Urinary bladder (tissue), 4 donors: Measurements from ENCODE around the gene SELENOO. TPM values are rescaled to one million over a fixed set of nuclear protein-coding genes. Genes with fewer than 3 reads are reported as not detected.

Source experiments
- DNase-seq: peaks from one replicate; pipeline ENCODE4 v3.0.0-alpha.2; 2015; ENCODE audit errors: extremely low spot score
- H3K27ac ChIP-seq: one replicate; pipeline ENCODE4 v1.5.1; 2013; ENCODE audit warnings: low read depth, mild to moderate bottlenecking, moderate library complexity
- H3K36me3 ChIP-seq: one replicate; pipeline ENCODE4 v1.6.1; 2013; ENCODE audit warnings: mild to moderate bottlenecking, moderate library complexity; ENCODE audit not compliant: insufficient read depth
- H3K4me1 ChIP-seq: one replicate; pipeline ENCODE4 v1.6.1; 2013; ENCODE audit warnings: mild to moderate bottlenecking, moderate library complexity; ENCODE audit not compliant: insufficient read depth
- H3K4me3 ChIP-seq: one replicate; pipeline ENCODE4 v1.5.1; 2013; ENCODE audit warnings: low read depth, low read length
- WGBS: extraction: QIAGEN DNeasy Blood & Tissue Kit; methylation state at CpG from one replicate; pipeline ENCODE4 v1.1.7; 2013; 5-methylcytosine and 5-hydroxymethylcytosine counted together
- polyA plus RNA-seq: library from polyadenylated mRNA; stranded (reverse); fragments of 200-250 nt; gene quantifications from one replicate; pipeline ENCODE4 v1.2.3, GENCODE V29; 2013
- total RNA-seq: library from RNA; depleted of rRNA; stranded (reverse); fragments of >200 nt; gene quantifications from one replicate; pipeline ENCODE4 v1.2.3, GENCODE V29; 2014
- donor health status: healthy with polysubstance abuse.
- donor health status: healthy.

Gene SELENOO
- total and polyA plus RNA-seq, 2 donors: 9.5 to 23.0 TPM

- no peaks in the 10 kb centered on the region for H3K4me1 ChIP-seq
- peaks cover 5% of the 10 kb centered on the region for H3K36me3 ChIP-seq
- 89% methylated on average over 21 of the region's 21 CpGs for WGBS
- DNase-seq: no peak
- no peak overlapping the region for H3K27ac ChIP-seq
- H3K4me3 ChIP-seq: no peak overlapping the region
Measured at GRCh38 chr22:50217543-50218152, 16.8 kb downstream of the SELENOO start.

- no peak for DNase-seq
- Histone ChIP-seq H3K27ac (no peak overlapping the region), H3K36me3 (peaks cover 8% of the 10 kb centered on the region), H3K4me3 (no peak overlapping the region), H3K4me1 (no peaks in the 10 kb centered on the region)
- WGBS: 88% methylated on average over 43 of the region's 43 CpGs
Measured at GRCh38 chr22:50218153-50218995, 17.6 kb downstream of the SELENOO start.

GRCh38 chr22:50218996-50219727 lies 18.4 kb downstream of the SELENOO start:
- H3K36me3 ChIP-seq: peaks cover 8% of the 10 kb centered on the region
- no peak overlapping the region for H3K4me3 ChIP-seq
- DNase-seq: peak; percentile 10
- H3K27ac ChIP-seq: no peak overlapping the region
- WGBS: 69% methylated on average over 42 of the region's 42 CpGs
- no peaks in the 10 kb centered on the region for H3K4me1 ChIP-seq

- Histone ChIP-seq H3K27ac (no peak overlapping the region), H3K36me3 (peaks cover 8% of the 10 kb centered on the region), H3K4me1 (no peaks in the 10 kb centered on the region), H3K4me3 (no peak overlapping the region)
- DNase-seq: no peak
- 83% methylated on average over 25 of the region's 25 CpGs for WGBS
Measured at GRCh38 chr22:50219800-50220602, 19.2 kb downstream of the SELENOO start.

- H3K4me3 ChIP-seq: no peak overlapping the region
- DNase-seq: no peak
- no peaks in the 10 kb centered on the region for H3K4me1 ChIP-seq
- H3K36me3 ChIP-seq: peaks cover 8% of the 10 kb centered on the region
- no peak overlapping the region for H3K27ac ChIP-seq
- 94% methylated on average over 45 of the region's 45 CpGs for WGBS
Measured at GRCh38 chr22:50220603-50221409, 20.0 kb downstream of the SELENOO start.

- no peak for DNase-seq
- no peak overlapping the region for H3K27ac ChIP-seq
- H3K36me3 ChIP-seq: peaks cover 11% of the 10 kb centered on the region
- no peak overlapping the region for H3K4me3 ChIP-seq
- 93% methylated on average over 19 of the region's 19 CpGs for WGBS
- H3K4me1 ChIP-seq: no peaks in the 10 kb centered on the region
Measured at GRCh38 chr22:50221410-50222300, 20.8 kb downstream of the SELENOO start.

- 87% methylated on average over 8 of the region's 8 CpGs for WGBS
- peaks cover 11% of the 10 kb centered on the region for H3K36me3 ChIP-seq
Measured at GRCh38 chr22:50222508-50222907, 21.7 kb downstream of the SELENOO start.

GRCh38 chr22:50224071-50224470 lies 23.3 kb downstream of the SELENOO start:
- Histone ChIP-seq H3K4me3 (no peak overlapping the region), H3K27ac (no peak overlapping the region), H3K36me3 (peaks cover 8% of the 10 kb centered on the region), H3K4me1 (no peaks in the 10 kb centered on the region)
- 94% methylated on average over 16 of the region's 16 CpGs for WGBS
- DNase-seq: no peak

More at GRCh38 chr22:50222508-50222907, 21.7 kb downstream of the SELENOO start:
- Histone ChIP-seq H3K27ac (no peak overlapping the region), H3K4me1 (no peaks in the 10 kb centered on the region), H3K4me3 (no peak overlapping the region)
- DNase-seq: no peak

GRCh38 chr22:50225200-50225969 lies 24.6 kb downstream of the SELENOO start:
- 86% methylated on average over 24 of the region's 24 CpGs for WGBS

GRCh38 chr22:50226063-50226874 lies 25.5 kb downstream of the SELENOO start:
- no peak overlapping the region for H3K27ac ChIP-seq
- DNase-seq: no peak
- 93% methylated on average over 31 of the region's 31 CpGs for WGBS
- H3K4me1 ChIP-seq: no peaks in the 10 kb centered on the region
- H3K4me3 ChIP-seq: no peak overlapping the region
- H3K36me3 ChIP-seq: peaks cover 8% of the 10 kb centered on the region

More at GRCh38 chr22:50225200-50225969, 24.6 kb downstream of the SELENOO start:
- H3K36me3 ChIP-seq: peaks cover 8% of the 10 kb centered on the region
- DNase-seq: no peak
- no peaks in the 10 kb centered on the region for H3K4me1 ChIP-seq
- H3K27ac ChIP-seq: no peak overlapping the region
- H3K4me3 ChIP-seq: no peak overlapping the region

- WGBS: 90% methylated on average over 18 of the region's 18 CpGs
- Histone ChIP-seq H3K4me1 (no peaks in the 10 kb centered on the region), H3K27ac (no peak overlapping the region), H3K4me3 (no peak overlapping the region), H3K36me3 (peaks cover 8% of the 10 kb centered on the region)
- DNase-seq: no peak
Measured at GRCh38 chr22:50226875-50227165, 26.0 kb downstream of the SELENOO start.
